Sigmoid colon (tissue), 4 donors: ENCODE measurements around the gene SFMBT1.

Experiments
- EP300 ChIP-seq, 4 donors: sonication (generic); formaldehyde crosslinking; IDR thresholded peaks; one replicate each; pipeline ENCODE4 v1.6.1; 2017; ENCODE audit warnings: antibody characterized with exemption in 4 of 4
- POLR2A ChIP-seq, 2 donors: fragments of 450-650 bp; IDR thresholded peaks; one replicate each; pipeline ENCODE4 v1.6.1; 2016; ENCODE audit warnings: antibody characterized with exemption in 2 of 2, mild to moderate bottlenecking in 2 of 2, moderate library complexity in 2 of 2
- POLR2AphosphoS5 ChIP-seq, 4 donors: sonication (generic); formaldehyde crosslinking; IDR thresholded peaks; one replicate each; pipeline ENCODE4 v1.6.1; 2017; ENCODE audit warnings: antibody characterized with exemption in 4 of 4
- TF ChIP-seq, protein P1 (sequence below), 4 experiments: fragments of 450-650 bp in 3 of 4; fragments of 200-600 bp in 1 of 4; IDR thresholded peaks; one replicate each; pipeline ENCODE4 v1.5.1; 2016 to 2019; ENCODE audit warnings: antibody characterized with exemption in 4 of 4, mild to moderate bottlenecking in 3 of 4, moderate library complexity in 2 of 4

DNA sequence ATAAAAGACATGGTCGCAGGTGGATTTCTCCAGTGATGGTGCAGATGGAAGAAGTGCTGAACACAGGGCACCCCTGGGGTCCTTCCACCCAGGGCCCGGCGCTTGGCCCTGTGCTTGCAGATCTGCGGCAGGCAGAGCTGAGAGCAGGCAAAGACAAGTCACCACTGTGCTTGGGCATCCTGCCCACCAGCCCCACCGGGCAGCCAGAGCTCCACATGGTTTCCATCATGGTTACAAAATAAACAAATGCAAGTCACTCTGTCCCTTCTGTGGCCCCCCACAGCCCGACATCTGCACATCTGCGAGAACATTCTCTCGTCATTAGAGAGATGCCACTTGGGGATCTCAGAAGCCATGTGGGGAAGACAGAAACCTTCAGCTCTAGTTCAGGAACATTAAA, 37.6 kb upstream of the SFMBT1 start:
- TF ChIP-seq POLR2A (IDR thresholded peaks at IDR 0.05) (no peak), POLR2AphosphoS5 (IDR thresholded peaks at IDR 0.05) (peak in 1 of 4 donors; percentile 38), EP300 (IDR thresholded peaks at IDR 0.05) (no peak)
- TF ChIP-seq, protein P1, sequence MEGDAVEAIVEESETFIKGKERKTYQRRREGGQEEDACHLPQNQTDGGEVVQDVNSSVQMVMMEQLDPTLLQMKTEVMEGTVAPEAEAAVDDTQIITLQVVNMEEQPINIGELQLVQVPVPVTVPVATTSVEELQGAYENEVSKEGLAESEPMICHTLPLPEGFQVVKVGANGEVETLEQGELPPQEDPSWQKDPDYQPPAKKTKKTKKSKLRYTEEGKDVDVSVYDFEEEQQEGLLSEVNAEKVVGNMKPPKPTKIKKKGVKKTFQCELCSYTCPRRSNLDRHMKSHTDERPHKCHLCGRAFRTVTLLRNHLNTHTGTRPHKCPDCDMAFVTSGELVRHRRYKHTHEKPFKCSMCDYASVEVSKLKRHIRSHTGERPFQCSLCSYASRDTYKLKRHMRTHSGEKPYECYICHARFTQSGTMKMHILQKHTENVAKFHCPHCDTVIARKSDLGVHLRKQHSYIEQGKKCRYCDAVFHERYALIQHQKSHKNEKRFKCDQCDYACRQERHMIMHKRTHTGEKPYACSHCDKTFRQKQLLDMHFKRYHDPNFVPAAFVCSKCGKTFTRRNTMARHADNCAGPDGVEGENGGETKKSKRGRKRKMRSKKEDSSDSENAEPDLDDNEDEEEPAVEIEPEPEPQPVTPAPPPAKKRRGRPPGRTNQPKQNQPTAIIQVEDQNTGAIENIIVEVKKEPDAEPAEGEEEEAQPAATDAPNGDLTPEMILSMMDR (IDR thresholded peaks at IDR 0.05): no peak
